NT2/D1 (cell line): Measurements from ENCODE around the gene MYOT.

Source experiments
- SUZ12 ChIP-seq: IDR thresholded peaks from 2 replicates; pipeline ENCODE4 v1.6.1; 2011; ENCODE audit not compliant: insufficient read length, insufficient read depth; ENCODE audit errors: extremely low read depth
- YY1 ChIP-seq: IDR thresholded peaks from 2 replicates; pipeline ENCODE4 v1.6.1; 2011; ENCODE audit not compliant: insufficient read length, insufficient read depth
- ZNF274 ChIP-seq: IDR thresholded peaks from 2 replicates; pipeline ENCODE4 v1.6.1; 2011; ENCODE audit warnings: mild to moderate bottlenecking, low read depth, low read length

DNA sequence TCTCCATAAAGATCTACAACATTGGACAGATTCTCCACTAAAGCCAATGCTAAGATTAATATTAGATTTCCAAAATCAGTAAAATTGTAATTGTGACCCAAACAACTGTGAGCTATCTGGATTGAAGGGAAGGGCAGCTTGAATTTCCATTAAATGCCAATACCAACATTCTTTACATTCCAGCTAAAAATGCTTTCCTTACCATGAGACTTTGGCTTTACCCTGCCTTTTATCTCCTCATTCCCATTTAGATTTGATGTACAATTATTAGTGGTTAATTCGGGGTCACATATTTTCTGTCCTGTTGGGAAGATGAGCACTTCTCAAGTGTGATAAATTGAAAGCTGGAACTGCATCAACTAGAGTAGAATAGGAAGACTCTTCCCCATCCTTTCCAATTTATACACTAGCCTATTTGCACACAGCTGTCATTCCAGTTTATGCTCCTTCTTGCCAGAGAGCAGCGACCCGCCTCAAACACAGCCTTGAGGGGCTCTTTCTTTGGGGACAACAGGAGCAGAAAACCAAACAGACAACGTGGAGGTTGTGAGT lies 33.1 kb upstream of the MYOT start:
- TF ChIP-seq YY1 = no peak
- no peak for TF ChIP-seq SUZ12
- TF ChIP-seq ZNF274 = no peak
